GM21825 (cell line): Measurements from ENCODE around the gene CST3.

Experiments
- ATAC-seq: cut with Tn5 transposase; IDR thresholded peaks from one replicate; pipeline ENCODE4 v1.9.1; 2021; ENCODE audit warnings: mild to moderate bottlenecking, moderate library complexity; ENCODE audit not compliant: unreplicated experiment

CST3 gene

DNA sequence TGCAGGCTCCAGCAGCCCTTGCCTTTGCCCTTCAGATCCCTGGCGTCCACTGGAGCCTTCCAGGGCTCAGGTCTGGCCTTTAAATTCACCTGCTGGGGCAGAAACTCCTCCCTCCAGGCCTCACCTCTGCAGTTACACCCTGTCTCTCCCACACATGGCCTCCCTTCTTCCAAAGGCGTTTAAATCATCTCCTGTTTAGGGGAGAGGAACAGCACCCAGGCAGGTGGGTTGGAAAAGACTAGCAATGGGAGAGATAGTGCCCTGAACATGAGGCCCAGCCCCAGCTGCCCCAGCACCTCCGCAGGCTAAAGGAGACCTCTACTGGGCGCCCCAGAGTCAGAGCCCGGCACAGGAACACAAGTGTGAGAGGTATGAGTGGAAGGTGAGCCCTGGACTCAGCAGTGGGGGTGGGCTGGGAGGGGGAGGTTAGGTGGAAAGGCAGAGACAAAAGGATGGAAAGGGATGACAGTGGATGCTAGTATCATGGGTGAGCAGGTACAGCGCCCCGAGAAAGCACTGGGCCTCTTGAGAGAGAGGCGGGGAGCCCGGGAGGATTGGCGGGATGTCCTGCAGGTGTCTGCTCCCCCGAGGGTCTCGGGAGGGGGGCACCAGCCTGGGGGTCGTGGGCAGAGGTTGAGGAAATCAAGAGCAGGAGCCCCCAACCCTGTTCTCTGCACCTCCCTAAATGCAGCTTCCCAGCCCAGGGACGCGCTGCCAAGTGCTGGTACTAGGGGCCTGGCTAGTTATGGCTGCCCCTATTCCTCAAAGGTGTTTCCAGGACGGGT is 31.7 kb downstream of the CST3 start, which contains the start of gene CST9:
TSS of gene CST9 (minus strand) at position 51 of the 785 bp plus-strand sequence. CDS start 53 bp downstream, outside the sequence.
- ATAC-seq: no peak

DNA sequence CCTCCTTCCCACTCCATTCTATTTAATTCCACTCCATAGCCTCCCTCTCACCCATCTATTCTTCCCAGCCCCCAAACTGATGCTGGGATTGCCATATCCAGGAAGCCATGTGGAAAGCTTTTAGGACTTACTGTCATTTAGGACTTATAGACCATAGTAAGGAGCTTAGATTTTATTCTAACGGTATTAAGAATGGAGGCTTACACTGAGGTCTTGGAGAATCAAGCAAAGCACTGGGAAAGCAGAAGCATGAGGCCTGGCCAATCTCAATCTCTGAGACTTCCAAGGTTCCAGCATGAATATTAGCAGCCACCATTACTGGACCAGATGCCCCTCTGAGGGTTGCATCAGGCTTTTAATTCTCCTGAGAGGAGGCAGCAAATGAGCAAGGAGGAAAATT is 33.4 kb downstream of the CST3 start:
- no peak for ATAC-seq

DNA sequence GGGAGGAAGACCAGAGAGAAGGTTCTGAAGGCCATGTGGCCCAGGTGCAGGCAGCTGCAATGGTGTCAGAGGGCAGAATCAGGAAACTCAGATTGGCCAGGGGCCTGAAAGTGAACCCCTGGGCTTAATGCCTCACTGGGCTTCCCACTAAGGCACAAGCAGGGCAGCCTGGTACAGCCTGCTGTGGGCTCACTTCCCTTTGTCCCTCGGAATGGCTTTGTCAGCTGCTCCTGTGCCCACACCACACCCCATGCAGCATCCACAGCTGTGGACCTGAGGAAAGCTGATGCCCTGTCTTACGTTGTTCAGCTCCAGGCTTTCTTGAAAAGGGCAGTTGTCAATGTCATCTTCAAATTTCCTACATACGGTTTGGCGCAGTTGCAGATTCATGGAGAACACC is 34.4 kb downstream of the CST3 start:
- ATAC-seq: no peak

DNA sequence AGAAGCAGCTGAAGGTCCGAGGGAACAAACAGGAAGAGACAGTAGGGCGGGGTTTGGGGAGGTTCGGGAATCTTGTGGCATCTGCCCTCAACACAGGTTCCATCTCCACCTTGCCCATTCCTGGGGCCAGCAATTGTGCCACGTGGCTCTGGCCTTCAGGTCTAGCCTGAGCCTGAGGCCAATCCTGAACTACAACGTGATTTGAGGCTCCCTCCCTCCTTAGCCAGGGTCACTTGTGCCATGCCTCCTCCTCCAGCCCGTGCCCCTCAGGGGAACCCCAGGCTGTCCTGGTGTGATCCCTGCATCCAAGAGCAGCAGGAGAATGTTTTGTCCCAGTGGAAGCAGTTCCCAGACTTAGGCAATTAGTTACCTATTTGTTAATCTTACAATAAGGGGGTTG is 35.1 kb downstream of the CST3 start:
- ATAC-seq: no peak

DNA sequence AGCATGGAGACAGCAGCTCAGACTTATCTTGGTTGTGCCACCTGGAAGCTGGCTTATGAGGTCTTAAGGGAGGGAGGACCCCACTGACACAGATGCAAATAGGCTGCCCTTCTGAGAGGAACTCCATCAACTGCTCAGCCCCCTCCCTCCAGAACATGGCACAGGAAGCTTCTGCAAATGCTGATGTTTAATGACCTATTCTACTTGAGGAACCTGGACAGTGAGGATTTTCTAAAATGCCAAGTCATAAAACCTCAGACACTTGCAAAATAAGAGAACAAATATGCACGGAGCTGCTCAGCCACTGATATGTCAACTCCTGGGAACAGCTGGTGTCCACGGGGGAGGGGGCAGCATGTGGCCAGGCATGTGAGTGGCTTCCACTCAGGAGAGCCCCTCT is 35.5 kb downstream of the CST3 start:
- ATAC-seq: no peak

DNA sequence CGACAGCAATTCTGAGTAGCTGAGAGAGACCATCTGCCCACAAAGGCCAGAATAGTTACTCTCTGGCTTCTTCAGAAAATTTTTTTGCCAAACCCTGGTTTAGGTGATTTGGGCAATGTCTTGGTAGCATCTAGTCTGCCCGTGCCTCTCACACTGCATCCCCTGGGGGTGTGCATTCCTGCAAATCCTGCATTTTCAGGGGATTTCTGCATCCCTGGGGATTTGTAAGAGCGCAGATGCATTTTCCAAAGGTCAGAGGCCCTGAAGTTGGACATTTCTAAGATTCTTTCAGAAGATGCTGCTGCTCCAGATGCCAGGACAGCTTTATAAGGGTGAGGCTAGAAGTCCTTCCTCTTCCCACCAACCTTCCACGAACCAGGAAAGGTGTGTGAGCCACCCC is 36.0 kb downstream of the CST3 start:
- no peak for ATAC-seq

DNA sequence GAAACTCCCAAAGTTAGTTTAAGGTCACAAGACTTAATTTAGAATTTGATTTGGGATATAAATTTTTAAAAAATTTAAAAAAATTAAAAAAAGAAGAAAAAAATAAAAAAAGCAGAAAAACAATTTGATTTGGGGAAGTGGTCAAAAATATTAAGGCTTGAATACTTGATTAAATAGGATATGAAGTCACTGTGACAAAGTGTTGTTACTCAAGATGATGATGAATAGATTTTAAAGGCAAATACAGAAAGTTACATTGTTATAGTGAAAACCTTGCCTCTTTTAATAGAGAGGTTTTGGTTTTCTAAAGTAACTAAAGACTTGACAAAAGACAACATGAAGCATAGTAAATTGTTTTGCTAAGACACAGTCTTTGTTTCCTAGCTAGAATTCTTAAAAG is 39.3 kb downstream of the CST3 start:
- no peak for ATAC-seq

DNA sequence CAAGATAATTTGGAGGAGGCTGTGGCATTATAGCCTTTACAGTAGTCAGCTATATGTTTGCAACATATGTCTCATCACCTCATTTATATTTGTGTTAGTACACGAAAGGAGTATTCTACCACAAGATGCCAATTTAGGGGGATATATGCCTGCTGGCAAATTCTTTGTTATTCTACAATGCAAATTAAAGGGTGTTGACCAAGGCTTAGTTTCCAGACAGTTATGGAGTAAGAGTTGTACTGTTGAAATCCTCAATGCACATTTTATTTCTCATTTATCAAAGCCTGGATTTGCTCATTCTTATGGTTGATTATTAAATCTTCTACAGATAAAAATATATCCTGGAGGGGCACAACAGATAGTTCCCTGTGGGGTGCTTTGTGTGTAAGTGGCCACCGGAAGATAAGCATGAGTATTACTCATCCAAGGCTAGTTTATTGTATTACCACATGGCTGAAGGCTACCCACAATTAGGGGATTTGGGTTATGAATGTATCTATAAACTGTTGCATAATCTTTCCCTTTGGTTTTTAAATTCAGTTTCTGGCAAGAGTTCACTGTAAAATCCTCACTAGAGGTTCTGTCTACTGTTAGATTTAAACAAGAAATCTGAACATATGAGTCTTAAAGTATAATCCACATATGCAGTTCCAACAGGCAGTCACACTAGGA is 41.0 kb downstream of the CST3 start:
- no peak for ATAC-seq

DNA sequence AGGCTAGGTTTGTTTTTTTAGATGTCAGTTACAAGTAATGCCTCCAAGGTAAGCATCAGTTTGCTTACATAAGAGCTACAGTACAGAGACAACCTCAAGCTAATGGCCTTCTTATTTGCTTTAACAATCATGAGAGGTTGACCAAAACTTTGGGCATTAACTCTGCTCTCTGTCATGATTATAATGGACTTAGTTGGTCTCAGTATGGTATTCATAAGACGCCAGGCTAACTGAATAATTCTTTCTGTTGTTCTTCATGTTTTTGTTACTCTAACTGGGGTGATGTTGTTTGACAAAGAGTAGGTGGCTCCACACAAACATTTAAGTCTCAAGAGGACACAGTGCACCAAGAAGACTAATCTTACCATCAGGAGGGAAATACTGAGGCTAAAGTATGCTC is 41.8 kb downstream of the CST3 start:
- no peak for ATAC-seq

DNA sequence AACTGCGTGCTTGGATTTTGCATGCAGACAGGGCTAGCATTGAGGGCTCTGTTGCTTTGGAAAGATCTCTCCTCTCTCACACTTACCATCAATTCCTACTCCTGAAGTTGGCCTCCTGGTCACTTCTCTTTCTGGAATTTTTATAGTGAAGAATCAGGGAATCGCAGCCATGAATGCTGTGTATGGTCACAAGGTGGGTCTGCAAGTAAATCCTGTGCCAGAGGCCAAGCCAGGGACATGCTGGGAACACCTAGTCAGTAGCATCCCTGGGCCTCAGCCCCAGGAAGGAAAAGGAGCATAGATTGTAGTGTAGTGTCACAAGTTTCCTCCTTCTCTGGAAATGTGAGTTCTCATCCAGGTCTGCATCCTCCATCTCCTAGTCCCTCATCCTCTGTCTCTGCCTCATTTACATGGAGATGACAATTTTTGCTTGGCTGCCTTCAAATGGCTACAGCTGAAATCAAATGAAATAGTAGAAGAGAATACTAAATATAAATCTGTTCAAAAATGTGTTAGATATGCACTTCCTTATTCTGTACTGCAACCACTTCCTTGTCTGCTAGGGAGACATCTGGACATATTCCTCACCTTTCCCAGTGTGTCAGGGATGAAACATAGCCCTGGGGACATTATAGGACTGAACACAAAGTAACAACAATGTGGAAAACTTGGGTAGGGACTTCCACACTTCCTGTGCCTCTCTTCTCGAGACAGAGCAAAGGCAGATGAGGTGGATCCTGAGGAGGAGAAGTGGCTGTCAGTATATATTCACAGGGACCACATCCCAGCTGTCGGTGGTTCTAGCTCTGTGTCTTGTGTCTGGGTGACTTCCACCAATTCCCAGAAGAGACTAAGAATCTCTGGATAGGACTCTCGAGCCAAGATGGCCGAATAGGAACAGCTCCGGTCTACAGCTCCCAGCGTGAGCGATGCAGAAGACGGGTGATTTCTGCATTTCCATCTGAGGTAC is 49.0 kb downstream of the CST3 start:
- no peak for ATAC-seq

DNA sequence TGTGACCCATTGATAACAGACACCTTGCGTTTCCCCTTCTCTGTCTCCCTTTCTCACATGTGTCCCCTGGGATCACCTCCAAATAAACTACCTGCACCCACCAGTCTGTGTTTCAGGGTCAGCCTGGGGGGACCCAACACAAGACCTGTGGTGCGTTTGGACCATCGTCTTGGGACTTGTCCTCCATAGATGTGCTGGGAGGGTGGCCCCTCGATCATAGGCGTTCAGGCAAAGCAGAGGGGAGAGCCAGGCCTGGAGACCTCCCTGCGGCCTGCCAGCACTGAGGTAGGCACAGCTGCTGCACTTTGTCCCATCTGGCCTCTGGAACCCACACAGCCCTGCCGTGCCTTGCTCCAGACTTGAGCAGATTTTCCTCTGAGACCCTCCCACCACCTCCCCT is 50.1 kb downstream of the CST3 start:
- ATAC-seq: no peak

DNA sequence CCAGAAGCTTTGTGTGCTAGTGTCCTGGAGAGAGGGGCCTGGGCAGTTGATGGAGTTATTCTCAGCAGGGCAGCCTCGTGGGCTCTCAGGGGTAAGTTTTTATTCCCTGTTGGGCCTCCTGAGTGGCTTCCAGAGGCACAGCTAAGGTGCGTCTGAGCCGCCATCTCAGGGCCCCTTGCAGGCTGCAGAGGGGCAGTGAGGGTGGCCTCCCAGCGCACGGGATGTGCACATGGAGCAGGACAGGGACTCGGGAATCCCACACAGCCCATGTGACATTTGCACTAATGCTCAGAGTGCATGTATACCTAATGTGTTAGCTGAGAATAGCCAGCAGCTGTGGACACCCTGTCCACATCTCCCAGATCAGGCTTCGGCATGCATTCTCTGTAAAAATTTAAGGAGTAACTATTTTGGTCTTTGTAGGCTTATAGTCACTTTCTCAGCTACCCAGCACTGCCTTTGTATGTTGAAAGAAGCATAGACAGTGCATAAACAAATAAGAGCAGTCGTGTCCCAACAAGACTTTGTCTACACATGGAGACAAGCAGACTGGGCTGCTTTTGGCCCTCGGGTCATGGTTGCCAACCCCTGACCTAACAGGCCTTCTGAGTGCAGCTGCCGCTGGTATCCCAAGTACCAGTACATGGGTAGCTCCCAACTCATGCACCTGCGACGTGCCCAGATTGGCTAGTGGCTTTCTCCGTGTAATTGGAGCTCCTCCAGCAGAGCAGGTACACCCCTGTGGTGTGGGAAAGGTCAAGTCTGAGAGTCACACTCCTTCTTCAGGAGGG is 50.8 kb downstream of the CST3 start:
- no peak for ATAC-seq

DNA sequence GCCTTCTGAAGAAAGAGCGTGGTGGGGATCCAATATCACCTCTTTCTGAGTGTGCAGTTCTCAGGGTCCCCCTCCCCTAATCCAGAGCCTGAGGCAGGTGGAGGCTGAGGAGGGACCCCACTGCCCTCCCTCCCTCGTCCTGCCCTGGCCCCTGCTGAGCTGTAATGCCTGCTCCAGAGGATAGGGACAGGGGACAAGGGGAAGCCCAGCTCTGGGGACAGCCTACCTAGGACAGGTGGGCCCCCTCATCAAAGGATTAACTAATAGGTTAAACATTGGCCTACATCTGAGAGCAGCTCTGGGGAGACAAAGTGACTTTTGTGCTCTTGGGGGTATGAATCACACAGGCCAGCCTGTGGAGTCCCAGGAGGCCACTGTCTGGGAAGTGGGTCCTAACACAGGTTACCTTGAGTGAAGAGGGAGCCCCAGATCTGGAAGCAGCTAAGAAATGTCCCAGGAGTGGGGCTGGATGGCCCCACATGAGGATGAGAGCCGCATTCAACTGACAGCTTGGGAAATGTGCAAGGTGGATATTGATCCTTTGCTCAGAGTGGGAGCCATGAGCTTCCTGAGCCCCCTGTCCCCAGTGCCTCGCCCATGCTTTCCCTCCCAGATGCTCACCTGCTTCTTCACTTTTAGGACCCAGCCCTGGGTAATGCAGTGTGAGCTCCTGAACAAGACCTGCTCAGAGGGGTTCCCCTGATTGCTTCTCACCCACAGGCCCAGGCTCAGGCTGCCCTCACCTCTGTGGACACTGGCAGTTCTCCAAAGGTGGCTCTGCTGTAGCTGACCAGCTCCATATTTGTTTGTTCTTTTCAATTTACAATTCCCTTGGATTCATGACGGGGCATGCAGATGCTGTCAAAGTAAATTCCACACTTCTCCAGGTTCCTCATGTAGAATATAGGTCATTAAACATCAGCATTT is 51.7 kb downstream of the CST3 start:
- no peak for ATAC-seq

DNA sequence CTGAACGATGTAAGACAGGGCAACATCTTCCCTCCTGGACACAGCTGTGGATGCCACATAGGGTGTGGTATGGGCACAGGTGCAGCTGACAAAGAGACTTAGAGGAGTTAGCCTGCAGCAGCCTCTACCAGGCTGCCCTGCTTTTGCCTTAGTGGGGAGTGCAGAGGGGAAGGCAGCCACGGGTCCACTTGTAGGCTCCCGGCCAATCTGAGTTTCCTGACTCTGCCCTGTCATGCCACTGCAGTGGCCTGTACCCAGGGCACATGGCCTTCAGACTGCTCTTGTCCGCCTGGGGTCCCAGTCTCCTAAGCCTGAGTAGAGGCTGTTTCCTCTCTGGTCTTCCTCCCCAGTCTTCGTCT is 52.3 kb downstream of the CST3 start:
- ATAC-seq: no peak

DNA sequence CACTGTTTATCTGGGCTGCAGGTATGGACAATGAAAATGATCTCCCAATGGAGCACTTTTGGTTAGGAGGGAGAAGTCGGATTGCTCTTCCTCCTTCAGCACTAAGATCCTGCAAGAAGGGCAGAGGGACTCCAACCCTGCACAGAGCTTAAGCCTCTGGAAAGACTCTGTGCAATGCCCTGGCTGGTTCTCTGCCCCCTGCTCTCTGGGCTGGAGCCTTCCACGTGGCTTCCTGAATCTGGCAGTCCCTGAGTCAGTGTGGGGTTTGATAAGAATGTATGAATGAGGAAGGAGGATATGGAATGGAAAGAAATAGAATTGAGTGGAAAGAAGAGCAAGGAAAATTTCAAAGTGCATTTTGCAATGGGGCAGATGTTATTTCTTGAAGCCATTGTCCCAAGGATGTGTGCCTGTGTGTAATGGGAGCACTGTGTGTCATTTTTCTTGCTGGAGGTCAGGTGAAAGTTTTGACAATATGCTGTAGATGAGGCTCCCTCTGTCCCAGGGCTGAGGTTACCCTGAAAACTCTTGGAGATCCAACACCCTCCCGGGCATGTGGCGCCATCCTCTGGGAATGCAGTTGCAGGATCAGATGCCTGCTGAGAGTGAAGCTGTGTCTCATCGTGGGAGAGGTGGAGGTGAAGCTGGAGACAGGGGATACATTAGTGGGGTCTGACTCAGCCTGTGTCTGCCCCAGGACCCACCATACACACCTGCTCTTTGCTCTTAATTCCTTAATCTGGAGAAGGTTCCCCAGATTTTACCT is 53.1 kb downstream of the CST3 start:
- ATAC-seq: no peak
